ENCODE data around the gene PIGK.

The PIGK gene

GRCh38 chr1:77219166-77219887, at the start of gene PIGK:
TSS of gene PIGK (minus strand) at chr1:77219430. CDS start at chr1:77219402, 28 bp downstream.
- peak; percentile 73 to 74 for DNase-seq (ENCODE audit: low spot score in 2 of 2)
- peak; percentile 95 for ATAC-seq (replicated peaks; ENCODE audit: extremely low read depth, poor library complexity, severe bottlenecking)
- Mint-ChIP-seq H3K4me3 (peak within 1 kb of the TSS; percentile 91), H3K9me3 (no peaks in the 10 kb centered on the region), H3K4me1 (peaks cover 39% of the 10 kb centered on the region), H3K36me3 (ENCODE audit: insufficient read depth) (peaks cover 15% of the 10 kb centered on the region), H3K27ac (ENCODE audit: low read depth) (peak within 1 kb of the TSS; percentile 80), H3K27me3 (no peaks in the 10 kb centered on the region)

DNA sequence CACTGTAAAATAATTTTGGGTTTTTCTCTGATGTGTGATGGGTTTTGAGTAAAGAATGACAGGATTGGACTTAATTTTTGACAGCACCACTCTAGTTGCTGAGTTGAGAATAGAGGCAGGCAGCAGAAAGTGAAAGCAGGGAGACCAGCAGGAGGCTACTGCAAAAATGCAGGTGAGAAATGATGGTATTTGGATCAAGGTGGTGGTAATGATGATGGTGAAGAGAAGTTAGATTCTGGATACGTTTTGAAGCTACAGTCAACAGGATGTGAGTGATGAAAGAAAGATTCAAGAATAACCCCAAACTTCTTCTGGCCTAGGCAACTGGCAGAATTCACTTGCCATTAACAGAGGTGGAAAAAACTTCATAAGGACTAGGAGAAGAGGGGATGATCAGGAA, 47.8 kb upstream of the PIGK start:
- Mint-ChIP-seq H3K4me1 (no peaks in the 10 kb centered on the region), H3K9me3 (peaks cover 7% of the 10 kb centered on the region), H3K36me3 (ENCODE audit: insufficient read depth) (no peaks in the 10 kb centered on the region), H3K4me3 (no peak overlapping the region), H3K27ac (ENCODE audit: low read depth) (no peak overlapping the region), H3K27me3 (peaks cover 23% of the 10 kb centered on the region)
- ATAC-seq (replicated peaks; ENCODE audit: extremely low read depth, poor library complexity, severe bottlenecking), result no peak
- DNase-seq (ENCODE audit: low spot score in 2 of 2), result no peak

GRCh38 chr1:77265180-77265579, 46.0 kb upstream of the PIGK start:
- H3K4me3 Mint-ChIP-seq, result no peak overlapping the region
- H3K9me3 Mint-ChIP-seq, result peaks cover 7% of the 10 kb centered on the region
- ATAC-seq (replicated peaks; ENCODE audit: extremely low read depth, poor library complexity, severe bottlenecking) (no peak), DNase-seq (ENCODE audit: low spot score in 2 of 2) (no peak)
- H3K27ac Mint-ChIP-seq (ENCODE audit: low read depth), result no peak overlapping the region
- peaks cover 11% of the 10 kb centered on the region for H3K27me3 Mint-ChIP-seq
- H3K4me1 Mint-ChIP-seq, result no peaks in the 10 kb centered on the region
- no peaks in the 10 kb centered on the region for H3K36me3 Mint-ChIP-seq (ENCODE audit: insufficient read depth)

GRCh38 chr1:77263708-77264107, 44.5 kb upstream of the PIGK start:
- DNase-seq (ENCODE audit: low spot score in 2 of 2) (no peak), ATAC-seq (replicated peaks; ENCODE audit: extremely low read depth, poor library complexity, severe bottlenecking) (no peak)
- H3K4me3 Mint-ChIP-seq, result no peak overlapping the region
- H3K27me3 Mint-ChIP-seq, result peaks cover 11% of the 10 kb centered on the region
- H3K27ac Mint-ChIP-seq (ENCODE audit: low read depth), result no peak overlapping the region
- H3K36me3 Mint-ChIP-seq (ENCODE audit: insufficient read depth), result no peaks in the 10 kb centered on the region
- no peaks in the 10 kb centered on the region for H3K4me1 Mint-ChIP-seq
- H3K9me3 Mint-ChIP-seq, result peaks cover 7% of the 10 kb centered on the region

DNA sequence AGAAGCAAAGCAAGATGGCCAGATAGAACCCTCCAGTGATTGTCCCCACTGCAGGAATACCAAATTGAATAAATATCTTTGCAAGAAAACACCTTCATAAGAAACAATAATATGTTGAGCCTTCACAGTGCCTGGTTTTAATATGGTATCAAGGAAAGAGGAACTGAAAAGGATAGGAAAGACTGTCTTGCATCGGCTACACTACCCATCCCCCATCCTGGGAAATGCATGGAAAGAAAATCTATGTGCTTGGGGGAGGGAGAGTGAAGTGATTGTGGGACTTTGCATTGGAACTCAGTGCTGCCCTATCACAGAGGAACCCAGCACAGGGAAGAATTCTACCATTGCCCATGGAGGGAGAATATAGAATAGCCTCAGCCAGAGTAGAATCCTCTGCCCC, 34.0 kb upstream of the PIGK start:
- Mint-ChIP-seq H3K27me3 (peaks cover 54% of the 10 kb centered on the region), H3K4me3 (no peak overlapping the region), H3K4me1 (no peaks in the 10 kb centered on the region), H3K9me3 (peaks cover 32% of the 10 kb centered on the region), H3K36me3 (ENCODE audit: insufficient read depth) (peaks cover 2% of the 10 kb centered on the region), H3K27ac (ENCODE audit: low read depth) (no peak overlapping the region)
- no peak for ATAC-seq (replicated peaks; ENCODE audit: extremely low read depth, poor library complexity, severe bottlenecking)
- DNase-seq (ENCODE audit: low spot score in 2 of 2), result no peak

DNA sequence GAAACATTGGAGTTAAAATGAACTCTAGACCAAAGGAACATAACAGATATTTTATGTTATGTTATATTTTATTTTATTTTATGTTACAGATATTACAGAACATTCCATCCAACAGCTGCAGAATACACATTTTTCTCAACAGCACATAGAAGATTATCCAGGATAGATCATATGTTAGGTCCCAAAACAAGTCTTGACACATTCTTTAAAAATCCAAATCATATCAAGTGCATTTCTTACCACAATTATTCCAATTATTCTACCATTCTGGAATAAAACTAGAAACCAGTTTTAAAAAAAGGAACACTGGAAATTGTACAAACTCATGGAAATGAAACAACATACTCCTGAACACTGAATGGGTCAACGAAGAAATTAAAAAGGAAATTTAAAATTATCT, 30.9 kb upstream of the PIGK start:
- no peak overlapping the region for H3K4me3 Mint-ChIP-seq
- no peak overlapping the region for H3K27ac Mint-ChIP-seq (ENCODE audit: low read depth)
- H3K36me3 Mint-ChIP-seq (ENCODE audit: insufficient read depth), result peaks cover 2% of the 10 kb centered on the region
- H3K9me3 Mint-ChIP-seq, result peaks cover 26% of the 10 kb centered on the region
- ATAC-seq (replicated peaks; ENCODE audit: extremely low read depth, poor library complexity, severe bottlenecking) (no peak), DNase-seq (ENCODE audit: low spot score in 2 of 2) (no peak)
- peaks cover 37% of the 10 kb centered on the region for H3K27me3 Mint-ChIP-seq
- no peaks in the 10 kb centered on the region for H3K4me1 Mint-ChIP-seq

GRCh38 chr1:77245830-77246229, 26.6 kb upstream of the PIGK start:
- H3K36me3 Mint-ChIP-seq (ENCODE audit: insufficient read depth), result peaks cover 2% of the 10 kb centered on the region
- H3K27me3 Mint-ChIP-seq, result peaks cover 15% of the 10 kb centered on the region
- H3K4me1 Mint-ChIP-seq, result no peaks in the 10 kb centered on the region
- no peak overlapping the region for H3K4me3 Mint-ChIP-seq
- peaks cover 27% of the 10 kb centered on the region for H3K9me3 Mint-ChIP-seq
- H3K27ac Mint-ChIP-seq (ENCODE audit: low read depth), result no peak overlapping the region
- ATAC-seq (replicated peaks; ENCODE audit: extremely low read depth, poor library complexity, severe bottlenecking) (no peak), DNase-seq (ENCODE audit: low spot score in 2 of 2) (no peak)

DNA sequence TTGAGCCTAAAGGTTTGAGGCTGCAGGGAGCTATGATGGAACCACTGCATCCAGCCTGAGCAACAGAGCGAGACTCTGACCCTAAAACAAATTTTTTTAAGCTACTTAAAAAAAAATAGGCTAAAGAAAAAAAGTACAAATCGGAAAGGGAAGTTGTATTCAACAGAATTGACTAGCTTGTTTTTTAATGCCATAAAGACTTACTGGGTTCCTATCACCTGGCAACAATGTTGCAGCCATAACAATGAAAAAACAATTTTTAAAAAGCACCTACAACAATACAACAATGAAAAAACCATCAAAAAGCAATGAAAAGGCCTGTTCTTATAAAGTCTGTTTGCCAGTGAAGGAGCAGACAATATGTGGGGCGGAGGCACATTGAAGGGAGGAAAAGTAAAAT, 20.1 kb upstream of the PIGK start:
- peaks cover 33% of the 10 kb centered on the region for H3K27me3 Mint-ChIP-seq
- H3K9me3 Mint-ChIP-seq, result peaks cover 8% of the 10 kb centered on the region
- no peak for ATAC-seq (replicated peaks; ENCODE audit: extremely low read depth, poor library complexity, severe bottlenecking)
- H3K4me1 Mint-ChIP-seq, result no peaks in the 10 kb centered on the region
- no peak overlapping the region for H3K27ac Mint-ChIP-seq (ENCODE audit: low read depth)
- no peaks in the 10 kb centered on the region for H3K36me3 Mint-ChIP-seq (ENCODE audit: insufficient read depth)
- no peak for DNase-seq (ENCODE audit: low spot score in 2 of 2)
- H3K4me3 Mint-ChIP-seq, result no peak overlapping the region

DNA sequence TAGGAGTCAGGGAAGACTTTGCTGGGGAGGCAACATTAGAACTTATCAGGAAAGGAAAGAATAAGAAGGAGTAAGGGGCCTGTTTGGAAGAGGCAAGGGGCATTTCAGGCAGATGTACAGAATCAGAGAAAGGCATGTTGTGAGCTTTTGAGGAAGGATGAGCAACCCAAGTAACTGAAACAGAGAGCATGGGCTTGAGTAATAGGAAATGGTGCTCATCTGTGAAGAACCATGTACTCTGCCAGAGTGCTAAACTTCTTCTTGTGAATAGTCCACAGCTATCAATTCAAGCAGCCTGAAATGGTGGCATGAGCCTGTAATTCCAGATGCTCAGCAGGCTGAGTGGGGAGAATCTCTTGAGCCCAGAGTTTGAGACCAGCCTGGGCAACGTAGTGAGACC, 19.2 kb upstream of the PIGK start:
- no peak overlapping the region for H3K4me3 Mint-ChIP-seq
- peaks cover 8% of the 10 kb centered on the region for H3K9me3 Mint-ChIP-seq
- no peak overlapping the region for H3K27ac Mint-ChIP-seq (ENCODE audit: low read depth)
- peaks cover 33% of the 10 kb centered on the region for H3K27me3 Mint-ChIP-seq
- H3K4me1 Mint-ChIP-seq, result no peaks in the 10 kb centered on the region
- no peak for ATAC-seq (replicated peaks; ENCODE audit: extremely low read depth, poor library complexity, severe bottlenecking)
- H3K36me3 Mint-ChIP-seq (ENCODE audit: insufficient read depth), result no peaks in the 10 kb centered on the region
- DNase-seq (ENCODE audit: low spot score in 2 of 2), result no peak

- no peak overlapping the region for H3K4me3 Mint-ChIP-seq
Measured at GRCh38 chr1:77234943-77235342, 15.7 kb upstream of the PIGK start.

DNA sequence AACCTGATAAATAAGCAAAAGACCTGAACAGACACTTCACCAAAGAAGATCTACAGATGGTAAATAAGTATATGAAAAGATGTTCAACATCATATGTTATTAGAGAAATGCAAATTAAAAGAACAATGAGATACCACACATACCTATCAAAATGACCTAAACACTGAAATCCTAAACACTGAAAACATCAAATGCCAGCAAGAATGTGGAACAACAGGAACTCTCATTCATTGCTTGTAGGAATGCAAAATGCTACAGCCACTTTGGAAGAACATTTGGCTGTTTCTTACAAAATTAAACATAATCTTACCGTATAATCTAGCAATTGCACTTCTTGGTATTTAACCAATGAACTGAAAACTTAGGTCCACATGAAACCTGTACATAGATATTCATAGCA, 14.9 kb upstream of the PIGK start:
- Mint-ChIP-seq H3K27ac (ENCODE audit: low read depth) (no peak overlapping the region), H3K36me3 (ENCODE audit: insufficient read depth) (no peaks in the 10 kb centered on the region), H3K27me3 (peaks cover 28% of the 10 kb centered on the region), H3K4me1 (no peaks in the 10 kb centered on the region), H3K9me3 (no peaks in the 10 kb centered on the region), H3K4me3 (no peak overlapping the region)
- ATAC-seq (replicated peaks; ENCODE audit: extremely low read depth, poor library complexity, severe bottlenecking) (no peak), DNase-seq (ENCODE audit: low spot score in 2 of 2) (no peak)

More at GRCh38 chr1:77234943-77235342, 15.7 kb upstream of the PIGK start:
- peaks cover 33% of the 10 kb centered on the region for H3K27me3 Mint-ChIP-seq
- H3K36me3 Mint-ChIP-seq (ENCODE audit: insufficient read depth), result no peaks in the 10 kb centered on the region
- no peak overlapping the region for H3K27ac Mint-ChIP-seq (ENCODE audit: low read depth)
- no peaks in the 10 kb centered on the region for H3K9me3 Mint-ChIP-seq
- H3K4me1 Mint-ChIP-seq, result no peaks in the 10 kb centered on the region
- no peak for ATAC-seq (replicated peaks; ENCODE audit: extremely low read depth, poor library complexity, severe bottlenecking)
- no peak for DNase-seq (ENCODE audit: low spot score in 2 of 2)

DNA sequence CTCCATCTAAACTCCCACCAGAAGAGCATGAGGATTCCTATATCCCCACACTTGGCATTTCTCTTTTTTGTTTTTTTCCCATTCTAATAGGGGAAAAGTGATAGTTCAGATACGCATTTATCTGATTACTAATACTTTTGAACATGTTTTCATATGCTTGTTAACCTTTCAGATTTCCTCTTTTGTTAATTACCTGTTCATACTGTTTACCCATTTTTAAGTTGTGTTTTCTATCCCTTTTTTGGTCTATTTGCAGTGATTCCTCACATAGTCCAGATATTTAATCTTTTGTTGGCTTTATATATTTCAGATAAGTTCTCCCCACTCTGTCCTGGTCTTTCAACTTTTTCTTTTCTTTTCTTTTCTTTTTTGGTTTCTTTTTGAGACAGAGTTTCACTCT, 13.6 kb upstream of the PIGK start:
- no peak overlapping the region for H3K4me3 Mint-ChIP-seq
- H3K36me3 Mint-ChIP-seq (ENCODE audit: insufficient read depth), result no peaks in the 10 kb centered on the region
- H3K4me1 Mint-ChIP-seq, result no peaks in the 10 kb centered on the region
- peaks cover 16% of the 10 kb centered on the region for H3K27me3 Mint-ChIP-seq
- H3K9me3 Mint-ChIP-seq, result no peaks in the 10 kb centered on the region
- no peak overlapping the region for H3K27ac Mint-ChIP-seq (ENCODE audit: low read depth)
- ATAC-seq (replicated peaks; ENCODE audit: extremely low read depth, poor library complexity, severe bottlenecking) (no peak), DNase-seq (ENCODE audit: low spot score in 2 of 2) (no peak)

DNA sequence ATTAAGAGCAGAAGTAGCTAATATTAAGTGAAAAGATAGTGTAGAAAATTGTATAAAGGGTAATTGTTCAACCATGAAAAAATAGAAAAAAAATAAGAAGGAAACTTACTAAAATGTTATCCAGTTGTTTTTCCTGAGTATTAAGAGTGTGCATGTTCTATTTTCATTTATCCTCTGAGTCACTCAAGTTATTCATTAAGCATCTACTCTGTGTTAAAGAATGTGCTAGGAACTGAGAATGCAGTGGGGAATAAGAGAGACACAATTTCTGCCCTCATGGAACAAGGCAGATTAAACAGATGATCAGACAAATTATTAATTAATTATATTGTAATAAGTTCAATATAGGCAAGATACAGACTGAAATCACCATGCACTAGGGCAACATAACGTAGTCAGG, 10.8 kb upstream of the PIGK start:
- Mint-ChIP-seq H3K9me3 (no peaks in the 10 kb centered on the region), H3K27ac (ENCODE audit: low read depth) (no peak overlapping the region), H3K4me1 (no peaks in the 10 kb centered on the region), H3K27me3 (no peaks in the 10 kb centered on the region), H3K36me3 (ENCODE audit: insufficient read depth) (no peaks in the 10 kb centered on the region), H3K4me3 (no peak overlapping the region)
- ATAC-seq (replicated peaks; ENCODE audit: extremely low read depth, poor library complexity, severe bottlenecking) (no peak), DNase-seq (ENCODE audit: low spot score in 2 of 2) (no peak)
